Activated T-helper 17 cell treated with anti-CD3 and anti-CD28 coated beads, Interleukin-2, amount 50 U/mL, for 72 hours (primary cell): ENCODE measurements around the gene ZBTB24. TPM values are rescaled to one million over a fixed set of nuclear protein-coding genes. Genes with fewer than 3 reads are reported as not detected.

Source experiments
- ATAC-seq: fragments of 150-1000 bp; cut with Tn5 transposase; replicated peaks from 2 replicates; pipeline ENCODE4 v1.10.0; 2021; ENCODE audit warnings: mild to moderate bottlenecking, moderate library complexity
- H3K27ac Mint-ChIP-seq: one replicate; pipeline ENCODE4 v1.8.0; 2022; ENCODE audit warnings: mixed read lengths
- H3K27me3 Mint-ChIP-seq: one replicate; pipeline ENCODE4 v1.8.0; 2022; ENCODE audit warnings: mixed read lengths
- H3K36me3 Mint-ChIP-seq: one replicate; pipeline ENCODE4 v1.8.0; 2022; ENCODE audit warnings: low read depth, mild to moderate bottlenecking, mixed read lengths
- H3K4me1 Mint-ChIP-seq: one replicate; pipeline ENCODE4 v1.8.0; 2022; ENCODE audit warnings: mixed read lengths
- H3K4me3 Mint-ChIP-seq: one replicate; pipeline ENCODE4 v1.8.0; 2022; ENCODE audit warnings: mild to moderate bottlenecking, mixed read lengths
- H3K9me3 Mint-ChIP-seq: one replicate; pipeline ENCODE4 v1.8.0; 2022; ENCODE audit warnings: mixed read lengths
- total RNA-seq, 2 donors: library from RNA; stranded (reverse); gene quantifications; one replicate each; pipeline ENCODE4 v1.2.3, GENCODE V29; 2022

ZBTB24 gene
- total RNA-seq, 2 donors from 2014 or later: 11.0 to 11.4 TPM

DNA sequence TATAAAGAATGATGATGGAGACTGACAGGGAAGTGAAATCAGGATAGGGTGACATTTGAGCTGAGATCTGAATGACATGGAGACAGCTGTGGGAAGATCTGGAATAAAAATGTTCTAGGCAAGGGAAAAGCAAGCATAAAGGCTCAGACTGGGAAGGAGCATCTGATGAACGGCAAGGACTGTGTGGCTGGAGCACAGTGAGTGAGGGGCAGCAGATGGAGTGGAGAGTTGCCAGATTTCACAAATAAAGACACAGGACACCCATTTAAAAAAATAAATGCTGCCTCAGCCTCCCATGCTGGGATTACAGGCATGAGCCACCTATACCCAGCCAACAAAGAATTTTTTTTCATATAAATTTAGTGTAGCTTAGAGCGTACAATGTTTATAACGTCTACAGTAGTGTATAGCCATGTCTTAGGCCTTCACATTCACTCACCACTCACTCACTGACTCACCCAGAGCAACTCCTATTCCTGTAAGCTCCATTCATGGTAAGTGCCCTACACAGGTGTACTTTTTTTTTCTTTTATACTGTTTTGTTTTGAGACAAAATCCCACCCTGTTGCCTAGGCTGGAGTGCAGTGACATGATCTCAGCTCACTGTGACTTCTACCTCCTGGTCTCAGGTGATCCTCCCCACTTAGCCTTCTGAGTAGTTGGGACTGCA is 2.4 kb upstream of the ZBTB24 start:
- ATAC-seq: no peak
- Mint-ChIP-seq H3K9me3 (no peaks in the 10 kb centered on the region), H3K4me3 (no peak overlapping the region), H3K27ac (peak overlapping the region; percentile 44), H3K27me3 (no peaks in the 10 kb centered on the region), H3K36me3 (peaks cover 24% of the 10 kb centered on the region), H3K4me1 (peaks cover 22% of the 10 kb centered on the region)

- Mint-ChIP-seq H3K36me3 (peaks cover 36% of the 10 kb centered on the region), H3K4me3 (peak overlapping the region; percentile 78), H3K9me3 (no peaks in the 10 kb centered on the region), H3K4me1 (peaks cover 28% of the 10 kb centered on the region), H3K27me3 (no peaks in the 10 kb centered on the region), H3K27ac (peak overlapping the region; percentile 49)
- no peak for ATAC-seq
Observed at GRCh38 chr6:109484122-109484521, 1.1 kb upstream of the ZBTB24 start.

- H3K27ac Mint-ChIP-seq: peak overlapping the region; percentile 49
- H3K4me3 Mint-ChIP-seq: peak overlapping the region; percentile 78
- no peaks in the 10 kb centered on the region for H3K27me3 Mint-ChIP-seq
- no peaks in the 10 kb centered on the region for H3K9me3 Mint-ChIP-seq
- peaks cover 41% of the 10 kb centered on the region for H3K36me3 Mint-ChIP-seq
- ATAC-seq: peak; percentile 1
- peaks cover 32% of the 10 kb centered on the region for H3K4me1 Mint-ChIP-seq
Observed at GRCh38 chr6:109483735-109484057, 677 bp upstream of the ZBTB24 start.

DNA sequence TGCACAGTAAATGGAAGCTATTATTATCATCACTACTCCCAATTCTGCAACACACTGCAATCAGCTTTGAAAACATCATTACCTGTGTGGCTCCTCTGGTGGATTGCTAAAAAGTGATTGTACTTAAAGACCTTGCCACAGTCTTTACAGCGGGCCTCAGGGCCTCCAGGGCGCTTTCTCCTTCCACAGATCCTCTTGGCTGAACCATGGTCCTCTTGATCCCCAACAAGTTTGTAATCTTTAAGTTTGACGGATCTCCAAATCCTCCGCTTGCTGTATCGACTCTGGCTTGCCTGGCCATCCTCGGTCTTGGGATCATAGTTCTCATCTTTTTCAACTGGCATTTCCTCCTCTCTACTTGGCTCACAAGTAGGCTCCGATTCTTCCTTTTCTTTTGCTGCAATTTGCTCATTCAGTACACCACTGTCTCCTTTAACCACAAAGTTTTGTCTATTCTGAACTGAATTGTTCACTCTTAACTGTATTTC is 2.0 kb downstream of the ZBTB24 start:
- H3K9me3 Mint-ChIP-seq: no peaks in the 10 kb centered on the region
- H3K27me3 Mint-ChIP-seq: no peaks in the 10 kb centered on the region
- H3K4me1 Mint-ChIP-seq: peaks cover 44% of the 10 kb centered on the region
- H3K36me3 Mint-ChIP-seq: peaks cover 67% of the 10 kb centered on the region
- peak overlapping the region; percentile 79 for H3K4me3 Mint-ChIP-seq
- peak overlapping the region; percentile 15 for H3K27ac Mint-ChIP-seq
- ATAC-seq: no peak

- ATAC-seq: peak; percentile 13
Observed at GRCh38 chr6:109478841-109479624, 4.0 kb downstream of the ZBTB24 start.

GRCh38 chr6:109478222-109478805 is 4.7 kb downstream of the ZBTB24 start:
- Mint-ChIP-seq H3K36me3 (peaks cover 94% of the 10 kb centered on the region), H3K9me3 (no peaks in the 10 kb centered on the region), H3K4me1 (peaks cover 51% of the 10 kb centered on the region), H3K27me3 (no peaks in the 10 kb centered on the region), H3K4me3 (peak overlapping the region; percentile 79), H3K27ac (peak overlapping the region; percentile 80)
- no peak for ATAC-seq

More at GRCh38 chr6:109478841-109479624, 4.0 kb downstream of the ZBTB24 start:
- Mint-ChIP-seq H3K9me3 (no peaks in the 10 kb centered on the region), H3K4me1 (peaks cover 50% of the 10 kb centered on the region), H3K4me3 (peak overlapping the region; percentile 79), H3K27ac (peak overlapping the region; percentile 80), H3K36me3 (peaks cover 87% of the 10 kb centered on the region), H3K27me3 (no peaks in the 10 kb centered on the region)

GRCh38 chr6:109477725-109478124 is 5.3 kb downstream of the ZBTB24 start:
- peaks cover 100% of the 10 kb centered on the region for H3K36me3 Mint-ChIP-seq
- no peaks in the 10 kb centered on the region for H3K27me3 Mint-ChIP-seq
- H3K4me1 Mint-ChIP-seq: peaks cover 57% of the 10 kb centered on the region
- H3K9me3 Mint-ChIP-seq: no peaks in the 10 kb centered on the region
- peak; percentile 48 for ATAC-seq
- H3K27ac Mint-ChIP-seq: peak overlapping the region; percentile 80
- H3K4me3 Mint-ChIP-seq: peak overlapping the region; percentile 79

DNA sequence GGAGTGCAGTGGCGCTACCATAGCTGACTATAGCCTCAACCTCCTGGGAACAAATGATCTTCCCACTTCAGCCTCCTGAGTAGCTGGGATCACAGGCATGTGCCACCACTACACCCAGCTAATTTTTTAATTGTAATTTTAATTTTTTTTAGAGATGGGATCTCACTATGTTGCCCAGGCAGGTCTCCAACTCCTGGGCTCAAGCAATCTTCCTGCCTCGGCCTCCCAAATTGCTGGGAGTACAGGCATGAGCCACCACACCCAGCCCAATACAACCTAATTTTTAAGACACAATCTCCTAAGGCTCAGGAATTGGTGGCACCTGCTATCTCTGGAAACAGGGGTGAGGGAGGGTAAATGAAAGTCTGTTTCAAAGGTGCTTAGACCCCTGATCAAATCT is 5.8 kb downstream of the ZBTB24 start:
- ATAC-seq: no peak
- Mint-ChIP-seq H3K36me3 (peaks cover 100% of the 10 kb centered on the region), H3K4me1 (peaks cover 62% of the 10 kb centered on the region)

GRCh38 chr6:109475625-109476024 is 7.4 kb downstream of the ZBTB24 start:
- peaks cover 63% of the 10 kb centered on the region for H3K4me1 Mint-ChIP-seq
- ATAC-seq: no peak
- H3K27ac Mint-ChIP-seq: peak overlapping the region; percentile 54
- no peaks in the 10 kb centered on the region for H3K27me3 Mint-ChIP-seq
- H3K36me3 Mint-ChIP-seq: peaks cover 100% of the 10 kb centered on the region
- no peaks in the 10 kb centered on the region for H3K9me3 Mint-ChIP-seq
- peak overlapping the region; percentile 79 for H3K4me3 Mint-ChIP-seq

More for the DNA sequence above, 5.8 kb downstream of the ZBTB24 start:
- Mint-ChIP-seq H3K27me3 (no peaks in the 10 kb centered on the region), H3K9me3 (no peaks in the 10 kb centered on the region), H3K4me3 (peak overlapping the region; percentile 79), H3K27ac (peak overlapping the region; percentile 80)

DNA sequence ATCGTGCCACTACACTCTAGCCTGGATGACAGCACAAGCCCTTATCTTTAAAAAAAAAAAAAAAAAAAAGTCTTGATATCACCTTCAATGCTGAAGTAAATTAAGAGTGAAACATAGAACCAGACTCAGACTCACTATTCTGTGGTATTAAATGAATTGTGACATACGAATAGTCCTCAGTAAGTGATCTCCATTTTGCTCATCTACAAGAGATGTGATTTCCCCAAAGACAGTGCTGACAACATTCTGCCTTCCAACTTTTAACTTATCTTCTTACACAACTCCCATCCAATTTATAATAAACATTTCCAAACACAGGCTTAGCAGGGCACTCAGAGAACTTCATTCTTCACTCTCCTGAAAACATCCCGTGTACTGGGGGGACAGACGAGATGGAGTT is 8.0 kb downstream of the ZBTB24 start:
- peak; percentile 73 for ATAC-seq
- H3K27ac Mint-ChIP-seq: peak overlapping the region; percentile 54
- H3K4me3 Mint-ChIP-seq: peak overlapping the region; percentile 79
- H3K36me3 Mint-ChIP-seq: peaks cover 100% of the 10 kb centered on the region
- peaks cover 58% of the 10 kb centered on the region for H3K4me1 Mint-ChIP-seq
- no peaks in the 10 kb centered on the region for H3K27me3 Mint-ChIP-seq
- no peaks in the 10 kb centered on the region for H3K9me3 Mint-ChIP-seq

DNA sequence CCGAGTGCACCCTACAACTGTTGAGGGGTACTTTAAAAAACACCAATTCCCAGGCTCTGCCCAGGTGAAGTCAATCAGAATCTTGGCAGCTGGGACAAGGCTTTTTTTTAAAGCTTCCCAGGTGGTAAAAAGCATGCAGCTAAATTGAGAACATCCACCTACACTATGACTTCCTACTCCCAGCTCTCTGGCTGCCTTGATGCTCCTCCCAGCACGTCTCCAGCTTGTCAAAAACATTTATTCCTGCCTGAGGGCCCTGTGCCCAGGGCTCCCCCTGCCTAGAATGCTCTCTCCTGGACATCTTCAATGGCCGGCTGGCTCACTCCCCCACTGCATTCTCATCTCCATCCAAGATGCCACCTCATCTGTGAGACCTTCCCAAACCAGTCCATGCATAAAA is 9.9 kb downstream of the ZBTB24 start:
- H3K4me3 Mint-ChIP-seq: peak overlapping the region; percentile 43
- H3K36me3 Mint-ChIP-seq: peaks cover 100% of the 10 kb centered on the region
- no peaks in the 10 kb centered on the region for H3K27me3 Mint-ChIP-seq
- H3K4me1 Mint-ChIP-seq: peaks cover 52% of the 10 kb centered on the region
- ATAC-seq: no peak
- H3K9me3 Mint-ChIP-seq: no peaks in the 10 kb centered on the region
- H3K27ac Mint-ChIP-seq: peak overlapping the region; percentile 57

DNA sequence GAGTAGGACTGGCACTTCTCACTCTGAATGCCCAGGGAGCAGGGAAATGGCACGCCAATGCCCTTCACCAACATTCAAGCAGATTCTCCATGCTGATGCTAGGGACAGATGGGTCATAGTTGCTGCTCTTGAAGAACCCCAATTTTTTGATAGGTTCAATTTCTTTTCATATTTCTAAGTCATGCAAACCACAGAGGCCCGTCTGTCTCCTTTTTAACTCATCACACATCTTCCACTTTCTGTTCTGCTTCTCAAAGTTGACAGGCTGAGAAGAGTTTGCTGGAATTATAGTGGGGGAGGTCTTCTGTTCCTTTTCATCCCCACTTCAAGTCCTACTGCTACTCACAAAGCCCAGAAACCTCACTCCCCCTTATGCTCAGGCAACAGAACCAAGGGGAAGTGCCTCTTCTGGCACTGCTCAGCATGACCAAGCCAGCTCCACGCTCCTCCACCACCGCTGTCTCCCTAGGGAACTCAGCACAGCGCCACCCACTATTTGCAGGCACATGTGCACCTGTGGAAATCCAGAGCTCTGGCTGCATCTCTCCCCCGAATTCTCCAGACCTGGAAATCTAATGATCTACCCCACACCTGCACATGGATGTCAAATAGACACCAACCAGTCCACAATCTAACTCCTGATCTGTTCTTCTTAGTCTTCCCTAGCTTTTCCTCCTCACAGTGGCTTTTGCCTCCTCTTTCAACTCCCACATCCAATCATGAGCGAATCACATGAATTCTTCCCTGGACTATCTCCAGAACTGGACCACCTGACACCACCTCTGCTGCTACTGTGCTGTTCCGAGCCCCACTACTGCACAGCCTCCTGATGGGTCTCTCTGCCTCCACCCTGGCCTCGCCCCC is 10.7 kb downstream of the ZBTB24 start:
- Mint-ChIP-seq H3K27ac (peak overlapping the region; percentile 57), H3K9me3 (no peaks in the 10 kb centered on the region), H3K4me1 (peaks cover 51% of the 10 kb centered on the region), H3K36me3 (peaks cover 100% of the 10 kb centered on the region), H3K4me3 (peak overlapping the region; percentile 43), H3K27me3 (no peaks in the 10 kb centered on the region)
- ATAC-seq: peak; percentile 69

- H3K27ac Mint-ChIP-seq: peak overlapping the region; percentile 57
- ATAC-seq: no peak
- H3K36me3 Mint-ChIP-seq: peaks cover 100% of the 10 kb centered on the region
- no peaks in the 10 kb centered on the region for H3K9me3 Mint-ChIP-seq
- peaks cover 51% of the 10 kb centered on the region for H3K4me1 Mint-ChIP-seq
- no peaks in the 10 kb centered on the region for H3K27me3 Mint-ChIP-seq
- H3K4me3 Mint-ChIP-seq: peak overlapping the region; percentile 43
Observed at GRCh38 chr6:109471105-109471810, 11.8 kb downstream of the ZBTB24 start.
